Motor neuron (in vitro differentiated cells): ENCODE results near the gene NKD2. TPM values are rescaled to one million over a fixed set of nuclear protein-coding genes. Genes with fewer than 3 reads are reported as not detected.

ENCODE experiments used
- total RNA-seq, 8 experiments: library from RNA; unstranded; fragments of 300-600 nt; gene quantifications; 2 replicates each; pipeline versions ENCODE4 v1.2.3 to v1.2.4, GENCODE V29; 2022

The NKD2 gene
- total RNA-seq, 8 experiments from 2014 or later = 0.41 to 19.2 (median 6.8) TPM; not detected in 1

Other genes with a start within 250 kb of the NKD2 start
- gene ZDHHC11B, start 224.1 kb upstream of the NKD2 start, total RNA-seq = 1 to 10 TPM in 5 of 8 experiments, under 1 TPM in 2, not detected in 1; 0.24 to 8.6 (median 3.3) TPM
- 10 to 100 TPM in 3 of 8 experiments, 1 to 10 TPM in 5; 2.0 to 11.9 (median 6.8) TPM for gene ZDHHC11, start 157.8 kb upstream of the NKD2 start, total RNA-seq
- 10 to 100 TPM; 20.4 to 50.1 (median 36.8) TPM for gene BRD9, start 116.0 kb upstream of the NKD2 start, total RNA-seq
- 10 to 100 TPM in 3 of 8 experiments, 1 to 10 TPM in 4, under 1 TPM in 1; 0.51 to 24.0 (median 2.1) TPM for gene TRIP13, start 115.9 kb upstream of the NKD2 start, total RNA-seq
- gene SLC12A7, start 103.3 kb downstream of the NKD2 start, total RNA-seq = 10 to 100 TPM in 3 of 8 experiments, 1 to 10 TPM in 5; 2.0 to 14.4 (median 6.7) TPM
- under 1 TPM in 5 of 8 experiments, not detected in 3; 0.04 to 0.24 (median 0.10) TPM for gene SLC6A19, start 192.8 kb downstream of the NKD2 start, total RNA-seq
- gene SLC6A18, start 216.6 kb downstream of the NKD2 start, total RNA-seq = under 1 TPM in 1 of 8 experiments, not detected in 7; 0.14 TPM